GM12801 (cell line): ENCODE results near the gene SFTPD.

Experiments used
- TF ChIP-seq, protein P1 (sequence below): IDR thresholded peaks from one replicate; pipeline ENCODE4 v1.5.1; 2011; ENCODE audit warnings: control low read depth; ENCODE audit not compliant: insufficient read length; ENCODE audit errors: extremely low read depth

The SFTPD gene

DNA sequence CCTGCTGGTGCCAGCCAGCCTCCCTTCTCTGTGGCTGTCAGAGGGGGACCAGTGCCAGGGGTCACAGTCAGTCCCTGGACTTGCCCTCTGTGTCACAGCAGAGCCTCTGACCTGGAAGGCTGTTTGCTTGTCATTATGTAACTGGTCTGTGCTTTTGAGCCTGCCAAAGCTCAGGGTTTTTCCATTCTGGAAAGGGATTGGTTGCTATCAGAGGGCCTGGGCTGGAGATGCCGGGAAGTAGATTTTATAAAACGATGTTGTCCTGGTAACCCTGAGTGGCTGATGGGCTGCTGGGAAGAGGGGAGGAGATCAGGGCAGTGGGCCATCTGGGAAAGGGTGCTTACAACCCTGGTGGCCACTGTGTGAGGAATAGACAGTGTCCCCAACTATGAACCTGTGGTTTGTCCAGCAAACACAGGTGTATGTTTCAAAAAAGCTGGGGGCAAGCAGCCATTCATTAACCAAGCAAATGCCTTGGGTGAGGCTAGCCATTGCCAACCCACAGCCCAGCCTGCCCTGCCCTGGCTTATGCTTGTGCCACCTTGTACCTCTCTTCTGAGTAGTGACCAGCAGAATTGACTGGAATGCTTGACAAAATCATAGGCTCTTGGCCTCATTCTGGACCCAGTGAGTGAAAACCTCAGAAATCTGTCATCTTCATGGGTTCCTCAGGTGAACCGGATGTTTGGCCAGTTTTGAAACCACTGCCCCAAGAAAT is 21.6 kb downstream of the SFTPD start:
- TF ChIP-seq, protein P1, sequence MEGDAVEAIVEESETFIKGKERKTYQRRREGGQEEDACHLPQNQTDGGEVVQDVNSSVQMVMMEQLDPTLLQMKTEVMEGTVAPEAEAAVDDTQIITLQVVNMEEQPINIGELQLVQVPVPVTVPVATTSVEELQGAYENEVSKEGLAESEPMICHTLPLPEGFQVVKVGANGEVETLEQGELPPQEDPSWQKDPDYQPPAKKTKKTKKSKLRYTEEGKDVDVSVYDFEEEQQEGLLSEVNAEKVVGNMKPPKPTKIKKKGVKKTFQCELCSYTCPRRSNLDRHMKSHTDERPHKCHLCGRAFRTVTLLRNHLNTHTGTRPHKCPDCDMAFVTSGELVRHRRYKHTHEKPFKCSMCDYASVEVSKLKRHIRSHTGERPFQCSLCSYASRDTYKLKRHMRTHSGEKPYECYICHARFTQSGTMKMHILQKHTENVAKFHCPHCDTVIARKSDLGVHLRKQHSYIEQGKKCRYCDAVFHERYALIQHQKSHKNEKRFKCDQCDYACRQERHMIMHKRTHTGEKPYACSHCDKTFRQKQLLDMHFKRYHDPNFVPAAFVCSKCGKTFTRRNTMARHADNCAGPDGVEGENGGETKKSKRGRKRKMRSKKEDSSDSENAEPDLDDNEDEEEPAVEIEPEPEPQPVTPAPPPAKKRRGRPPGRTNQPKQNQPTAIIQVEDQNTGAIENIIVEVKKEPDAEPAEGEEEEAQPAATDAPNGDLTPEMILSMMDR = no peak

- TF ChIP-seq, protein P1 = no peak
Measured at GRCh38 chr10:79926037-79926436, 22.9 kb downstream of the SFTPD start.

DNA sequence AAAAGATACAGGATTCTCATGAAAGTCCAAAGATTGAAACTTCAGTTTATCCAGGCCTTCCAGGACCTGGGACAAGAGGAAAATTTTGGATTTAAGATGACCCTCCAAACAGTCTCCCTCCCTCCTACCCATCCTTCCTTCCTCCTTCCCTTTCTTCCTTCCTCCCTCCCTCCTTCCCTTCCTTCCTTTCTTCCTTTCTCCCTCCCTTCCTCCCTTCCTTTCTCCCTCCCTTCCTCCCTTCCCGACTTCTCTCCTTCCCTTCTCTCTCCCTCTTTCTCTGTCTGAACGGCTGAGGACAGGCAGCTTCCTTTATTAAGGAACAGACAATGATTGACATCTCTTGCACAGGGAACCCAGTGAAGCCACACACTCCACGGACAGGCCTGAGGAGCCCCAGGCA is 23.3 kb downstream of the SFTPD start:
- TF ChIP-seq, protein P1 = no peak

- TF ChIP-seq, protein P1 = no peak
Measured at GRCh38 chr10:79923669-79924068, 25.2 kb downstream of the SFTPD start.

GRCh38 chr10:79923145-79923544 is 25.8 kb downstream of the SFTPD start:
- TF ChIP-seq, protein P1 = no peak

- TF ChIP-seq, protein P1 = no peak
Measured at GRCh38 chr10:79910836-79911235, 38.1 kb downstream of the SFTPD start.

DNA sequence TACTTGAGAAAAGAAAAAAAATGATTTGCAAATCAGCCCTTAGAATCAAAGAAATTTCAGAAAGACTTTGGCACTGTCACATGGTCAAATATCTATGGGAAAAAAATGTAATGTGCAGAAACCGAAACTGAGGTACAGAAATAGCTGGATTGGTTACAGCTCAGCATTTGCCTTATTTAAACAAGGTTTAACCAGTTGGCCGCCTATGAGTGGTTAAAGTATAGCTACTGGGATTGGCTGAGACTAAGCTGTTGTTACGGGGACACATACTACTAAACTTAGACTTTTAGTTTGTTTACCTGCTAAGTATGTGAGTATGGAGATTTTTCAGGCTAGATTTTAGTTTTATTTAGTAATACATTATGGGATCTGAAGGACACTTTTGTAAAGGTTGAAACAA is 38.6 kb downstream of the SFTPD start:
- TF ChIP-seq, protein P1 = no peak
